ENCODE results near the gene WDR38.

DNA sequence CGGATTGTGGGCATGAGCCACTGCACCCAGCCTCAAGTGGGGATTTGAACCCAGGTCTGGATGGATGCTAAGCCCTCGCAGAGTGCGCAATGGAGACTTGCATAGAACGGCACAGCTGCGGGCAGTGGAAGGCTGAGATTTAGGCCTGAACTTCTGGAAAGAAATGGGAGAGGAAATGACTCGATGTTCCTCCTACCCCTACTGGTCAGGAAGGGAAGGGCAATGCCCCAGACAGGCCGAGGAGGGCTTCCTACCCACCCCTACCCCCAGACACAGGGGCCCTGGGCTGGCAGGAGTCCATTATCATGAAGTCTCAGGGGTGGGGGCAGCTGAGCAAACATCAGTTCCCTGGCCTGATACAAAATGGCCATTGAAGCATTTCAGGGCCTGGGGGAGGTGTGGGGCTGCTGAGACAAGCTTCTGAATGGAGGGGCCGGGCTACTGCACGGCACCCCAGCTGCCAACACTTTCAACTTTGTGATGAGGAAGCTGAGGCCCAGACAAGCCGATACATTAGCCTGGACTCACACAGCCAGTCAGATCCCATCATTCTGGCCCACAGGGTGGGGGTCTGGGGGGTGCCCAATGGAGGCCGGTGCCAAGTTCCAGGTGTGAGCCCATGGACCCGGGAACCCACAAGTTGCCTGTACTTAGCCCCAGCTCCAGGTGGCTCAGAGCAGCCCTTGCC lies 13.5 kb upstream of the WDR38 start:
- TF ChIP-seq, protein P1, sequence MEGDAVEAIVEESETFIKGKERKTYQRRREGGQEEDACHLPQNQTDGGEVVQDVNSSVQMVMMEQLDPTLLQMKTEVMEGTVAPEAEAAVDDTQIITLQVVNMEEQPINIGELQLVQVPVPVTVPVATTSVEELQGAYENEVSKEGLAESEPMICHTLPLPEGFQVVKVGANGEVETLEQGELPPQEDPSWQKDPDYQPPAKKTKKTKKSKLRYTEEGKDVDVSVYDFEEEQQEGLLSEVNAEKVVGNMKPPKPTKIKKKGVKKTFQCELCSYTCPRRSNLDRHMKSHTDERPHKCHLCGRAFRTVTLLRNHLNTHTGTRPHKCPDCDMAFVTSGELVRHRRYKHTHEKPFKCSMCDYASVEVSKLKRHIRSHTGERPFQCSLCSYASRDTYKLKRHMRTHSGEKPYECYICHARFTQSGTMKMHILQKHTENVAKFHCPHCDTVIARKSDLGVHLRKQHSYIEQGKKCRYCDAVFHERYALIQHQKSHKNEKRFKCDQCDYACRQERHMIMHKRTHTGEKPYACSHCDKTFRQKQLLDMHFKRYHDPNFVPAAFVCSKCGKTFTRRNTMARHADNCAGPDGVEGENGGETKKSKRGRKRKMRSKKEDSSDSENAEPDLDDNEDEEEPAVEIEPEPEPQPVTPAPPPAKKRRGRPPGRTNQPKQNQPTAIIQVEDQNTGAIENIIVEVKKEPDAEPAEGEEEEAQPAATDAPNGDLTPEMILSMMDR (conservative IDR thresholded peaks at IDR 0.05) = no peak
- TF ChIP-seq ZFX (IDR thresholded peaks at IDR 0.05) = no peak

Data from C4-2B (cell line).